CD4-positive, alpha-beta memory T cell (primary cell): ENCODE measurements around the gene STK32B. TPM values are rescaled to one million over a fixed set of nuclear protein-coding genes. Genes with fewer than 3 reads are reported as not detected.
A peak's percentile ranks its signal among the peaks of the same experiment; 100 is the strongest.

Experiments
- CTCF ChIA-PET: fragments of 350-600 bp; sonication (Branson Sonifier 250); formaldehyde crosslinking; loops from one replicate; lab custom pipeline; 2021; ENCODE audit warnings: inconsistent platforms; ENCODE audit not compliant: partially characterized antibody; lab: Charles Lee
- POLR2A ChIA-PET: fragments of 350-600 bp; sonication (Branson Sonifier 250); formaldehyde crosslinking; loops from one replicate; lab custom pipeline; 2021; ENCODE audit not compliant: partially characterized antibody; lab: Charles Lee
- DNase-seq, 5 donors: peaks; one replicate each; pipeline versions ENCODE4 v3.0.0 to v3.0.0-alpha.2; 2020 to 2022; ENCODE audit warnings: mixed read lengths in 1 of 5
- H3K27ac ChIP-seq: one replicate; pipeline ENCODE4 v1.7.0; 2013; ENCODE audit warnings: low read depth, low read length
- H3K27me3 ChIP-seq: 2 replicates; pipeline ENCODE4 v1.7.0; 2013; ENCODE audit warnings: mild to moderate bottlenecking, low read length, moderate library complexity; ENCODE audit not compliant: insufficient read depth
- H3K36me3 ChIP-seq: 2 replicates; pipeline ENCODE4 v1.7.0; 2013; ENCODE audit warnings: mild to moderate bottlenecking, low read length, moderate library complexity; ENCODE audit not compliant: insufficient read depth
- H3K4me1 ChIP-seq: 2 replicates; pipeline ENCODE4 v1.7.0; 2013; ENCODE audit warnings: mild to moderate bottlenecking, low read length, moderate library complexity; ENCODE audit not compliant: insufficient read depth
- H3K4me3 ChIP-seq, 2 donors: one replicate each; pipeline ENCODE4 v1.7.0; 2013; ENCODE audit warnings: low read length in 2 of 2, mild to moderate bottlenecking in 1 of 2
- H3K9me3 ChIP-seq, 2 donors: one replicate each; pipeline ENCODE4 v1.7.0; 2013; ENCODE audit warnings: low read length in 2 of 2, control low read depth in 1 of 2; ENCODE audit not compliant: control insufficient read depth in 1 of 2
- H3K27ac Mint-ChIP-seq, 7 donors: one replicate each; pipeline ENCODE4 v1.8.0; 2020 to 2021; ENCODE audit warnings: mixed read lengths in 7 of 7, mild to moderate bottlenecking in 6 of 7, inconsistent platforms in 3 of 7, moderate library complexity in 3 of 7
- H3K27me3 Mint-ChIP-seq, 2 donors: one replicate each; pipeline ENCODE4 v1.8.0; 2020 to 2021; ENCODE audit warnings: mixed read lengths in 2 of 2
- H3K36me3 Mint-ChIP-seq, 2 donors: one replicate each; pipeline ENCODE4 v1.8.0; 2020 to 2021; ENCODE audit warnings: mixed read lengths in 2 of 2, inconsistent platforms in 1 of 2, mild to moderate bottlenecking in 1 of 2
- H3K4me1 Mint-ChIP-seq, 4 donors: one replicate each; pipeline ENCODE4 v1.8.0; 2020 to 2021; ENCODE audit warnings: mixed read lengths in 4 of 4, mild to moderate bottlenecking in 1 of 4
- H3K4me3 Mint-ChIP-seq, 8 donors: one replicate each; pipeline ENCODE4 v1.8.0; 2020 to 2021; ENCODE audit warnings: mixed read lengths in 8 of 8, mild to moderate bottlenecking in 7 of 8, moderate library complexity in 6 of 8, inconsistent platforms in 3 of 8
- H3K9me3 Mint-ChIP-seq, 8 donors: one replicate each; pipeline ENCODE4 v1.8.0; 2020 to 2021; ENCODE audit warnings: mixed read lengths in 8 of 8, mild to moderate bottlenecking in 5 of 8, inconsistent platforms in 3 of 8, moderate library complexity in 1 of 8
- intact Hi-C: fragments of 100-400 bp; cut with micrococcal nuclease; formaldehyde crosslinking; loops from one replicate; pipeline ENCODE4 v1.15.1; 2023
- polyA plus RNA-seq, 2 donors: library from polyadenylated mRNA; unstranded; fragments of 300-500 nt; fragmentation: Illumina TruSeq; gene quantifications; one replicate each; pipeline ENCODE4 v1.2.3, GENCODE V29; 2021
- total RNA-seq, 2 experiments: library from RNA; stranded (reverse); gene quantifications; one replicate each; pipeline ENCODE4 v1.2.3, GENCODE V29; 2021

The STK32B gene
- total and polyA plus RNA-seq, 4 experiments from 2014 or later: not detected

- Histone ChIP-seq H3K36me3 (no peaks in the 10 kb centered on the region), H3K27ac (no peak overlapping the region), H3K4me3 (no peak overlapping the region), H3K4me1 (no peaks in the 10 kb centered on the region), H3K9me3 (no peaks in the 10 kb centered on the region), H3K27me3 (no peaks in the 10 kb centered on the region)
- Mint-ChIP-seq H3K4me1 (no peaks in the 10 kb centered on the region), H3K4me3 (no peak overlapping the region), H3K27ac (no peak overlapping the region), H3K36me3 (no peaks in the 10 kb centered on the region), H3K27me3 (peaks cover 0 to 3% of the 10 kb centered on the region in 2 donors), H3K9me3 (peaks cover 0 to 19% (median 3%) of the 10 kb centered on the region in 8 donors)
- no peak for DNase-seq
- POLR2A ChIA-PET: no interaction called here
- intact Hi-C loops: no loop called here
- CTCF ChIA-PET: no interaction called here
These were observed 152.7 kb downstream of the STK32B start for GRCh38 chr4:5203993-5204310.

DNA sequence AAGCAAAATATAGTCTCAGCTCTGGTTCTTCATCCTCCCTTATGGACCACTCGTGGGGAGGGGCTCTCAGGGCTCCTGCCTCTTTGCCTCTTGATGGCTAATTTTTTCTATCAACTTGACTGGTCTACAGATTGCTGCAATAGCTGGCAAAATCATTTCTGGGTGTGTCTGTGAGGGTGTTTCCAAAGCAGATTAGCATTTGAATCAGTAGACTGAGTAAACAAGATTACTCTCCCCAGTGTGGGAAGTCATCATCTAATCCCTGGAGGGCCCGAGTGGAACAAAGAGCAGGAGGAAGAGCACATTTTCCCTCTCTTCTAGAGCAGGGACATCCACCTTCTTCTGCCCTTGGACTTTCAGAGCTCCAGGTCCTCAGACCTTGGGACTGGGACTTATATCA, 153.5 kb downstream of the STK32B start:
- Mint-ChIP-seq H3K4me3 (no peak overlapping the region), H3K27me3 (peaks cover 0 to 3% of the 10 kb centered on the region in 2 donors), H3K4me1 (no peaks in the 10 kb centered on the region), H3K9me3 (peaks cover 0 to 19% (median 3%) of the 10 kb centered on the region in 8 donors), H3K27ac (no peak overlapping the region), H3K36me3 (no peaks in the 10 kb centered on the region)
- Histone ChIP-seq H3K36me3 (no peaks in the 10 kb centered on the region), H3K27ac (no peak overlapping the region), H3K27me3 (no peaks in the 10 kb centered on the region), H3K9me3 (no peaks in the 10 kb centered on the region), H3K4me1 (no peaks in the 10 kb centered on the region), H3K4me3 (no peak overlapping the region)
- CTCF ChIA-PET: no interaction called here
- POLR2A ChIA-PET: no interaction called here
- intact Hi-C loops: no loop called here
- DNase-seq: no peak

- no peaks in the 10 kb centered on the region for H3K4me1 ChIP-seq
- Mint-ChIP-seq H3K9me3 (peaks cover 0 to 18% (median 4%) of the 10 kb centered on the region in 8 donors), H3K27me3 (peaks cover 0 to 2% of the 10 kb centered on the region in 2 donors), H3K4me3 (no peak overlapping the region), H3K36me3 (no peaks in the 10 kb centered on the region), H3K4me1 (no peaks in the 10 kb centered on the region), H3K27ac (no peak overlapping the region)
- intact Hi-C loops: no loop called here
- no peak overlapping the region for H3K27ac ChIP-seq
- H3K4me3 ChIP-seq: no peak overlapping the region
- no peaks in the 10 kb centered on the region for H3K27me3 ChIP-seq
- ChIA-PET CTCF (no interaction called here), POLR2A (no interaction called here)
- no peaks in the 10 kb centered on the region for H3K9me3 ChIP-seq
- no peak for DNase-seq
- no peaks in the 10 kb centered on the region for H3K36me3 ChIP-seq
These were observed 154.9 kb downstream of the STK32B start for GRCh38 chr4:5206016-5206790.

DNA sequence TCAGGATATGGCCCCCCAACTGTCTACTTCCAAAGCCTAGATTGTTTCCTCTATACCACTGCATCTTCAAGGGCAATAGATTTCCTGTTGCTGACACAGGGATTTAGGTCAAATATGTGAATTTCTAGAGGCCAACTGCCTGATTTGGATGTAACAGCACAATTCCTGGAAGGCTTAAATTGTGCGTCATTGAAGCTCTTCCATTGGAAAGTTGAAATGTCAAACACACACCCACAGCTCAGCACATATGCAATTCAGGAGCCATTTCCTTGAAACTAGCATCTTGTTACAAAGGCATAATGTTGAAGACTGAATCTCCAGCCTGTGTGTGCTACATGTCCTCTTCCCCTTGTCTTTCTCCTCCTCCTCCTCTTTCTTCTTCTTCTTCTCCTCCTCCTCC, 158.6 kb downstream of the STK32B start:
- Mint-ChIP-seq H3K36me3 (no peaks in the 10 kb centered on the region), H3K27ac (no peak overlapping the region), H3K27me3 (peaks cover 0 to 2% of the 10 kb centered on the region in 2 donors), H3K4me3 (no peak overlapping the region), H3K9me3 (peaks cover 0 to 15% (median 4%) of the 10 kb centered on the region in 8 donors), H3K4me1 (no peaks in the 10 kb centered on the region)
- Histone ChIP-seq H3K27me3 (no peaks in the 10 kb centered on the region), H3K4me3 (no peak overlapping the region), H3K9me3 (no peaks in the 10 kb centered on the region), H3K27ac (no peak overlapping the region), H3K36me3 (no peaks in the 10 kb centered on the region), H3K4me1 (no peaks in the 10 kb centered on the region)
- intact Hi-C loops: no loop called here
- no peak for DNase-seq
- ChIA-PET CTCF (no interaction called here), POLR2A (no interaction called here)

GRCh38 chr4:5211282-5211839, 160.1 kb downstream of the STK32B start:
- no peaks in the 10 kb centered on the region for H3K36me3 ChIP-seq
- Mint-ChIP-seq H3K36me3 (no peaks in the 10 kb centered on the region), H3K4me1 (no peaks in the 10 kb centered on the region), H3K27ac (peak overlapping the region in 1 of 7 donors; percentile 42), H3K27me3 (no peaks in the 10 kb centered on the region), H3K9me3 (peaks cover 0 to 12% (median 4%) of the 10 kb centered on the region in 8 donors), H3K4me3 (no peak overlapping the region)
- intact Hi-C loops: no loop called here
- ChIA-PET POLR2A (no interaction called here), CTCF (no interaction called here)
- H3K9me3 ChIP-seq: no peaks in the 10 kb centered on the region
- no peak for DNase-seq
- H3K27ac ChIP-seq: no peak overlapping the region
- no peaks in the 10 kb centered on the region for H3K4me1 ChIP-seq
- H3K27me3 ChIP-seq: no peaks in the 10 kb centered on the region
- no peak overlapping the region for H3K4me3 ChIP-seq

- H3K27ac Mint-ChIP-seq: no peak overlapping the region
- Histone ChIP-seq H3K36me3 (no peaks in the 10 kb centered on the region), H3K4me3 (no peak overlapping the region), H3K27ac (no peak overlapping the region), H3K9me3 (no peaks in the 10 kb centered on the region), H3K27me3 (no peaks in the 10 kb centered on the region), H3K4me1 (no peaks in the 10 kb centered on the region)
- intact Hi-C loops: no loop called here
- no peaks in the 10 kb centered on the region for H3K36me3 Mint-ChIP-seq
- H3K4me1 Mint-ChIP-seq: no peaks in the 10 kb centered on the region
- H3K27me3 Mint-ChIP-seq: no peaks in the 10 kb centered on the region
- H3K4me3 Mint-ChIP-seq: no peak overlapping the region
- POLR2A ChIA-PET: no interaction called here
- no peak for DNase-seq
- H3K9me3 Mint-ChIP-seq: peaks cover 0 to 7% (median 2%) of the 10 kb centered on the region in 8 donors
- CTCF ChIA-PET: no interaction called here
These were observed 161.2 kb downstream of the STK32B start for GRCh38 chr4:5212255-5213013.

GRCh38 chr4:5213087-5213595, 161.9 kb downstream of the STK32B start:
- H3K27ac ChIP-seq: no peak overlapping the region
- no peak for DNase-seq
- H3K4me3 ChIP-seq: no peak overlapping the region
- ChIA-PET POLR2A (no interaction called here), CTCF (no interaction called here)
- intact Hi-C loops: no loop called here
- Mint-ChIP-seq H3K27ac (no peak overlapping the region), H3K27me3 (no peaks in the 10 kb centered on the region), H3K36me3 (no peaks in the 10 kb centered on the region), H3K4me3 (no peak overlapping the region), H3K4me1 (no peaks in the 10 kb centered on the region), H3K9me3 (peaks cover 0 to 6% (median 2%) of the 10 kb centered on the region in 8 donors)
- no peaks in the 10 kb centered on the region for H3K36me3 ChIP-seq
- no peaks in the 10 kb centered on the region for H3K27me3 ChIP-seq
- H3K4me1 ChIP-seq: no peaks in the 10 kb centered on the region
- H3K9me3 ChIP-seq: no peaks in the 10 kb centered on the region
